GM10248 (cell line): ENCODE measurements around the gene ING3.

Source experiments
- CTCF ChIA-PET: fragments of 300-600 bp; sonication (Branson Sonifier 250); formaldehyde crosslinking; extraction: SDS; loops from one replicate; lab custom pipeline; 2021; ENCODE audit warnings: antibody characterized with exemption; lab: Yijun Ruan, JAX
- POLR2A ChIA-PET: fragments of 350-650 bp; sonication (Branson Sonifier 250); formaldehyde crosslinking; extraction: SDS; loops from one replicate; lab custom pipeline; 2020; ENCODE audit warnings: antibody characterized with exemption; lab: Yijun Ruan, JAX
- DNase-seq: peaks from one replicate; pipeline ENCODE4 v3.0.0; 2012; ENCODE audit errors: extremely low spot score
- CTCF ChIP-seq: IDR thresholded peaks from 2 replicates; pipeline ENCODE4 v1.5.1; 2012; ENCODE audit warnings: mild to moderate bottlenecking, low read depth; ENCODE audit errors: extremely low read depth, missing control alignments, control extremely low read depth

ING3 gene

GRCh38 chr7:120944826-120945562, 5.6 kb upstream of the ING3 start:
- TF ChIP-seq CTCF = no peak
- no peak for DNase-seq
- CTCF ChIA-PET = interaction anchor here (0.9 to 1.4 kb wide), 3 partner anchors 9 to 153 kb away, joined by 3 to 5 read pairs (median 3); no protein-coding TSS in a partner anchor
- POLR2A ChIA-PET = no interaction called here

GRCh38 chr7:120947980-120948379, 2.6 kb upstream of the ING3 start:
- ChIA-PET POLR2A (no interaction called here), CTCF (interaction anchor here (0.7 to 2.0 kb wide), 4 partner anchors 10 to 156 kb away, joined by 3 to 11 read pairs (median 4); partner anchors contain the start of gene TSPAN12)
- no peak for DNase-seq
- TF ChIP-seq CTCF = no peak

GRCh38 chr7:120949393-120949911, 1.1 kb upstream of the ING3 start:
- ChIA-PET CTCF (no interaction called here), POLR2A (no interaction called here)
- no peak for TF ChIP-seq CTCF
- no peak for DNase-seq

- no peak for DNase-seq
- no peak for TF ChIP-seq CTCF
- CTCF ChIA-PET = interaction anchor here (1.6 to 2.0 kb wide), 2 partner anchors 12 to 144 kb away, joined by 6 to 8 read pairs; no protein-coding TSS in a partner anchor
- POLR2A ChIA-PET = interaction anchor here (0.6 to 1.0 kb wide), 4 partner anchors 21 to 676 kb away, joined by 3 to 8 read pairs (median 5); no protein-coding TSS in a partner anchor
Measured at GRCh38 chr7:120949998-120950538, 509 bp upstream of the ING3 start.

- CTCF ChIA-PET = interaction anchor here (0.8 to 2.0 kb wide), 4 partner anchors 10 to 157 kb away, joined by 3 to 8 read pairs (median 4); no protein-coding TSS in a partner anchor
- TF ChIP-seq CTCF = no peak
- POLR2A ChIA-PET = no interaction called here
- no peak for DNase-seq
Measured at GRCh38 chr7:120951309-120951699, 727 bp downstream of the ING3 start.

- TF ChIP-seq CTCF = no peak
- no peak for DNase-seq
- POLR2A ChIA-PET = no interaction called here
- CTCF ChIA-PET = interaction anchor here (0.8 to 2.0 kb wide), 4 partner anchors 10 to 156 kb away, joined by 3 to 8 read pairs (median 4); no protein-coding TSS in a partner anchor
Measured at GRCh38 chr7:120951826-120952225, 1.2 kb downstream of the ING3 start.
